HG03520 (cell line): ENCODE data around the gene NDUFS4.
A peak's percentile ranks its signal among the peaks of the same experiment; 100 is the strongest.
"Not testable (repeated sequence)": the region's sequence is repeated elsewhere in the genome, so short reads cannot be mapped to it uniquely, and the experiment has no call there.

ENCODE experiments used
- ATAC-seq: cut with Tn5 transposase; IDR thresholded peaks from one replicate; pipeline ENCODE4 v1.9.1; 2021; ENCODE audit warnings: mild to moderate bottlenecking, moderate library complexity; ENCODE audit not compliant: unreplicated experiment

NDUFS4 gene

GRCh38 chr5:53560506-53561191 lies at the start of gene NDUFS4:
TSS of gene NDUFS4 (plus strand) at chr5:53560639. CDS start at chr5:53560663, 24 bp downstream.
- ATAC-seq: peak; percentile 86

- ATAC-seq: no peak
These were observed 47.9 kb upstream of the NDUFS4 start for GRCh38 chr5:53512539-53512938.

GRCh38 chr5:53515988-53516387 lies 44.5 kb upstream of the NDUFS4 start:
- no peak for ATAC-seq

- ATAC-seq: no peak
These were observed 39.6 kb upstream of the NDUFS4 start for GRCh38 chr5:53520813-53521212.

- ATAC-seq: no peak
These were observed 22.7 kb upstream of the NDUFS4 start for GRCh38 chr5:53537711-53538110.

- ATAC-seq: not testable (repeated sequence)
These were observed 19.7 kb upstream of the NDUFS4 start for GRCh38 chr5:53540739-53541138.

GRCh38 chr5:53541859-53542258 lies 18.6 kb upstream of the NDUFS4 start:
- no peak for ATAC-seq

- no peak for ATAC-seq
These were observed 17.5 kb upstream of the NDUFS4 start for GRCh38 chr5:53542926-53543325.

GRCh38 chr5:53543401-53543800 lies 17.0 kb upstream of the NDUFS4 start:
- ATAC-seq: no peak

GRCh38 chr5:53545744-53546143 lies 14.7 kb upstream of the NDUFS4 start:
- no peak for ATAC-seq

- no peak for ATAC-seq
These were observed 13.2 kb upstream of the NDUFS4 start for GRCh38 chr5:53547226-53547625.

GRCh38 chr5:53548501-53548900 lies 11.9 kb upstream of the NDUFS4 start:
- ATAC-seq: not testable (repeated sequence)

- no peak for ATAC-seq
These were observed 10.6 kb upstream of the NDUFS4 start for GRCh38 chr5:53549792-53550191.

GRCh38 chr5:53552561-53552960 lies 7.9 kb upstream of the NDUFS4 start:
- no peak for ATAC-seq

- no peak for ATAC-seq
These were observed 6.0 kb upstream of the NDUFS4 start for GRCh38 chr5:53554444-53554843.

GRCh38 chr5:53555160-53555559 lies 5.3 kb upstream of the NDUFS4 start:
- ATAC-seq: no peak

- no peak for ATAC-seq
These were observed 4.4 kb upstream of the NDUFS4 start for GRCh38 chr5:53556001-53556400.

GRCh38 chr5:53557386-53557785 lies 3.1 kb upstream of the NDUFS4 start:
- no peak for ATAC-seq

GRCh38 chr5:53558966-53559365 lies 1.5 kb upstream of the NDUFS4 start:
- no peak for ATAC-seq

- peak; percentile 11 for ATAC-seq
These were observed 411 bp upstream of the NDUFS4 start for GRCh38 chr5:53560028-53560427.

- ATAC-seq: no peak
These were observed 8.0 kb downstream of the NDUFS4 start for GRCh38 chr5:53568401-53568800.

- no peak for ATAC-seq
These were observed 8.4 kb downstream of the NDUFS4 start for GRCh38 chr5:53568871-53569270.

GRCh38 chr5:53569453-53569852 lies 9.0 kb downstream of the NDUFS4 start:
- ATAC-seq: no peak
